Measurements from ENCODE around the gene RPL22. TPM values are rescaled to one million over a fixed set of nuclear protein-coding genes. Genes with fewer than 3 reads are reported as not detected.

Gene RPL22
- total RNA-seq, 1 donor from 2014 or later: 193 TPM

GRCh38 chr1:6142036-6142621, 57.3 kb downstream of the RPL22 start:
- H3K36me3 ChIP-seq (ENCODE audit: control insufficient read depth, insufficient read depth, low read length): no peaks in the 10 kb centered on the region
- no peak overlapping the region for H3K4me3 ChIP-seq (ENCODE audit: low read depth, low read length)
- DNase-seq (ENCODE audit: low read depth): no peak
- TF ChIP-seq CTCF (IDR thresholded peaks at IDR 0.05; ENCODE audit: insufficient read depth, low read length, poor library complexity, severe bottlenecking): no peak
- H3K27me3 ChIP-seq (ENCODE audit: control insufficient read depth, insufficient read depth, low read length): peaks cover 30% of the 10 kb centered on the region

GRCh38 chr1:6141592-6141991, 57.8 kb downstream of the RPL22 start:
- H3K36me3 ChIP-seq (ENCODE audit: control insufficient read depth, insufficient read depth, low read length): no peaks in the 10 kb centered on the region
- H3K27me3 ChIP-seq (ENCODE audit: control insufficient read depth, insufficient read depth, low read length): peaks cover 30% of the 10 kb centered on the region
- DNase-seq (ENCODE audit: low read depth): no peak
- TF ChIP-seq CTCF (IDR thresholded peaks at IDR 0.05; ENCODE audit: insufficient read depth, low read length, poor library complexity, severe bottlenecking): no peak
- no peak overlapping the region for H3K4me3 ChIP-seq (ENCODE audit: low read depth, low read length)

DNA sequence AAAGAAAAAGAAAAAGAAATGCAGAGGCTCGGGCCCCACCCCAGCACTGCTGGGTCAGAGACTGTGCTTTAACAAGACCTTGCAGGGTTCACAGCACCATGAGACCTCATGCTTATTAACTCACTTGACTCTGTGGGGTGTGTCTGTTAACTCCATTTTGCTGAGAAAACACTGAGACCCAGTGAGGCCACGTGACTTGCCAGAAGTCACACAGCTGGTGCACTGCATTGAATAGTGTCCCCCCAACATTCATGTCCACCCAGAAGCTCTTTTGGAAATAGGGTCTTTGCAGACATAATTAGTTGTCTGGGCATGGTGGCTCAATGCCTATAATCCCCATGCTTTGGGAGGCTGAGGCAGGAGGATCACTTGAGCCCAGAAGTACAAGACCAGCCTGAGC, 59.0 kb downstream of the RPL22 start:
- TF ChIP-seq CTCF (IDR thresholded peaks at IDR 0.05; ENCODE audit: insufficient read depth, low read length, poor library complexity, severe bottlenecking): no peak
- H3K4me3 ChIP-seq (ENCODE audit: low read depth, low read length): no peak overlapping the region
- H3K36me3 ChIP-seq (ENCODE audit: control insufficient read depth, insufficient read depth, low read length): no peaks in the 10 kb centered on the region
- DNase-seq (ENCODE audit: low read depth): no peak
- H3K27me3 ChIP-seq (ENCODE audit: control insufficient read depth, insufficient read depth, low read length): peaks cover 21% of the 10 kb centered on the region

GRCh38 chr1:6137758-6138157, 61.6 kb downstream of the RPL22 start:
- no peak for DNase-seq (ENCODE audit: low read depth)
- no peak for TF ChIP-seq CTCF (IDR thresholded peaks at IDR 0.05; ENCODE audit: insufficient read depth, low read length, poor library complexity, severe bottlenecking)
- Histone ChIP-seq H3K27me3 (ENCODE audit: control insufficient read depth, insufficient read depth, low read length) (peaks cover 6% of the 10 kb centered on the region), H3K4me3 (ENCODE audit: low read depth, low read length) (no peak overlapping the region), H3K36me3 (ENCODE audit: control insufficient read depth, insufficient read depth, low read length) (no peaks in the 10 kb centered on the region)

- H3K27me3 ChIP-seq (ENCODE audit: control insufficient read depth, insufficient read depth, low read length): peaks cover 6% of the 10 kb centered on the region
- no peak for DNase-seq (ENCODE audit: low read depth)
- H3K4me3 ChIP-seq (ENCODE audit: low read depth, low read length): no peak overlapping the region
- H3K36me3 ChIP-seq (ENCODE audit: control insufficient read depth, insufficient read depth, low read length): no peaks in the 10 kb centered on the region
- no peak for TF ChIP-seq CTCF (IDR thresholded peaks at IDR 0.05; ENCODE audit: insufficient read depth, low read length, poor library complexity, severe bottlenecking)
Measured at GRCh38 chr1:6136516-6137220, 62.7 kb downstream of the RPL22 start.

Other genes starting within 250 kb of the RPL22 start
- gene NPHP4, start 207.2 kb downstream of the RPL22 start, total RNA-seq: 6.6 TPM in 2 replicates
- gene KCNAB2, start 153.7 kb downstream of the RPL22 start, total RNA-seq: 1.6 and 2.7 TPM in 2 replicates
- gene CHD5, start 19.3 kb downstream of the RPL22 start, total RNA-seq: under 0.01 and 0.08 TPM in 2 replicates
- gene RNF207, start 6.5 kb upstream of the RPL22 start, total RNA-seq: 20.1 and 32.0 TPM in 2 replicates
- 67.1 and 68.0 TPM in 2 replicates for gene ICMT, start 36.4 kb upstream of the RPL22 start, total RNA-seq
- not detected in 2 replicates for gene HES3, start 44.6 kb upstream of the RPL22 start, total RNA-seq
- 11.4 and 12.3 TPM in 2 replicates for gene GPR153, start 61.5 kb upstream of the RPL22 start, total RNA-seq
- gene ACOT7, start 194.2 kb upstream of the RPL22 start, total RNA-seq: 75.6 and 79.8 TPM in 2 replicates
- gene HES2, start 220.3 kb upstream of the RPL22 start, total RNA-seq: 15.9 and 27.8 TPM in 2 replicates
- gene ESPN, start 225.2 kb upstream of the RPL22 start, total RNA-seq: 2.7 TPM in 2 replicates

All from kidney epithelial cell (primary cell).